AG10803 (cell line): ENCODE measurements around the gene WWTR1.
A peak's percentile ranks its signal among the peaks of the same experiment; 100 is the strongest.

ENCODE experiments used
- DNase-seq: peaks from one replicate; pipeline ENCODE4 v3.0.0; 2010; ENCODE audit warnings: low read depth
- H3K4me3 ChIP-seq: 2 replicates; pipeline ENCODE4 v1.5.1; 2011; ENCODE audit warnings: mild to moderate bottlenecking, low read length, control low read depth
- TF ChIP-seq, protein P1 (sequence below): conservative IDR thresholded peaks from 2 replicates; pipeline ENCODE4 v1.5.1; 2011; ENCODE audit warnings: mild to moderate bottlenecking, low read length, control low read depth, inconsistent platforms

The WWTR1 gene

GRCh38 chr3:149587383-149587782 lies 70.4 kb downstream of the WWTR1 start:
- TF ChIP-seq, protein P1, sequence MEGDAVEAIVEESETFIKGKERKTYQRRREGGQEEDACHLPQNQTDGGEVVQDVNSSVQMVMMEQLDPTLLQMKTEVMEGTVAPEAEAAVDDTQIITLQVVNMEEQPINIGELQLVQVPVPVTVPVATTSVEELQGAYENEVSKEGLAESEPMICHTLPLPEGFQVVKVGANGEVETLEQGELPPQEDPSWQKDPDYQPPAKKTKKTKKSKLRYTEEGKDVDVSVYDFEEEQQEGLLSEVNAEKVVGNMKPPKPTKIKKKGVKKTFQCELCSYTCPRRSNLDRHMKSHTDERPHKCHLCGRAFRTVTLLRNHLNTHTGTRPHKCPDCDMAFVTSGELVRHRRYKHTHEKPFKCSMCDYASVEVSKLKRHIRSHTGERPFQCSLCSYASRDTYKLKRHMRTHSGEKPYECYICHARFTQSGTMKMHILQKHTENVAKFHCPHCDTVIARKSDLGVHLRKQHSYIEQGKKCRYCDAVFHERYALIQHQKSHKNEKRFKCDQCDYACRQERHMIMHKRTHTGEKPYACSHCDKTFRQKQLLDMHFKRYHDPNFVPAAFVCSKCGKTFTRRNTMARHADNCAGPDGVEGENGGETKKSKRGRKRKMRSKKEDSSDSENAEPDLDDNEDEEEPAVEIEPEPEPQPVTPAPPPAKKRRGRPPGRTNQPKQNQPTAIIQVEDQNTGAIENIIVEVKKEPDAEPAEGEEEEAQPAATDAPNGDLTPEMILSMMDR: no peak
- DNase-seq: no peak
- H3K4me3 ChIP-seq: no peak overlapping the region

GRCh38 chr3:149586871-149587270 lies 71.0 kb downstream of the WWTR1 start:
- TF ChIP-seq, protein P1: no peak
- H3K4me3 ChIP-seq: no peak overlapping the region
- no peak for DNase-seq

- no peak for DNase-seq
- no peak overlapping the region for H3K4me3 ChIP-seq
- TF ChIP-seq, protein P1: no peak
Observed at GRCh38 chr3:149585401-149585726, 72.5 kb downstream of the WWTR1 start.

GRCh38 chr3:149583921-149584635 lies 73.7 kb downstream of the WWTR1 start:
- TF ChIP-seq, protein P1: no peak
- no peak for DNase-seq
- no peak overlapping the region for H3K4me3 ChIP-seq

DNA sequence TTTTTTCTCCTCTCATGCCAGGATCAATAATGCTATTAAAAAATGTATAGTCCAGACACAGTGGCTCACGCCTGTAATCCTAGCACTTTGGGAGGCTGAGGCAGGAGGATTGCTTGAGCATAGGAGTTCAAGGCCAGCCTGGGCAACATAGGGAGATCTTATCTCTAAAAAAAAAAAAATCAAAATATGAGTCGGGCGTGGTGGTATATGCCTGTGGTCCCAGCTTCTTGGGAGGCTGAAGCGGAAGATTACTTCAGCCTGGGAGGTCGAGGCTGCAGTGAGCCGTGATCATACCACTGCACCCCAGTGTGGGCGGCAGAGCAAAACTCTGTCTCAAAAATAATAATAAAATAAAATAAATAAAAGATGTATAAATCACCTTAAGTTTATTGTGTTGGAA lies 75.4 kb downstream of the WWTR1 start:
- TF ChIP-seq, protein P1: no peak
- DNase-seq: no peak

GRCh38 chr3:149581681-149582370 lies 76.0 kb downstream of the WWTR1 start:
- H3K4me3 ChIP-seq: peak overlapping the region; percentile 21; the same call in 1 of the 2 replicates
- DNase-seq: peak; percentile 82

More for the DNA sequence above, 75.4 kb downstream of the WWTR1 start:
- no peak overlapping the region for H3K4me3 ChIP-seq

DNA sequence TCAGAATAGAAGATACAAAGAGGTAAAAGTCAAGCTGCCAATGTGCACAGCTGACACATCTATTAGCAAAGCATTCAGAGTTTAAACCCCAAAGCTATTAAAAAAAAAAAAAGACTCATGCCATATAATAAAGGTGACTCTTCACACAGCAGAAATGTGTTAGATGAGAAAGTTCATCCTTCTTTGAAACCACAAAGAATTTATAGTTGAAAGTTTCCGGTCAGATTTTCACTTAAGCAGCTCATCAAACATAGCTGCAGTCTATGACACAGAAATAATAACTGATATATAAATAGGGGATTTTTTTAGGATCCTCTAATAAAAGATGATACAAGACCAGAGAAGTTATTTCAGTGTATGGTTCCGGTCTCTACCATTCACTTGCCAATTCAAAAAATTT lies 76.6 kb downstream of the WWTR1 start:
- TF ChIP-seq, protein P1: no peak
- no peak overlapping the region for H3K4me3 ChIP-seq
- DNase-seq: peak; percentile 56

More at GRCh38 chr3:149581681-149582370, 76.0 kb downstream of the WWTR1 start:
- TF ChIP-seq, protein P1: no peak
